Adrenal gland (tissue), 12 donors: Measurements from ENCODE around the gene SERINC2. TPM values are rescaled to one million over a fixed set of nuclear protein-coding genes. Genes with fewer than 3 reads are reported as not detected.

ENCODE experiments used
- DNase-seq, 7 donors: peaks; one replicate each; pipeline ENCODE4 v3.0.0-alpha.2; 2019 to 2020
- H3K27ac ChIP-seq, 5 donors: fragments of 200-600 bp; sonication (generic) in 4 of 5; 1 replicate in 3 of 5; 2 replicates in 2 of 5; pipeline versions ENCODE4 v1.5.1 to v1.8.0; 2016 to 2020; ENCODE audit warnings: mild to moderate bottlenecking in 1 of 5
- H3K27me3 ChIP-seq: fragments of 200-600 bp; 2 replicates; pipeline ENCODE4 v1.8.0; 2021
- H3K36me3 ChIP-seq, 2 donors: fragments of 200-600 bp; replicated peaks in 1 of 2; 1 replicate in 1 of 2; 2 replicates in 1 of 2; pipeline versions ENCODE4 v1.5.1 to v1.8.0; 2018 to 2022
- H3K4me1 ChIP-seq, 2 donors: fragments of 200-600 bp; replicated peaks in 1 of 2; 1 replicate in 1 of 2; 2 replicates in 1 of 2; pipeline versions ENCODE4 v1.5.1 to v1.8.0; 2018 to 2021
- H3K4me3 ChIP-seq, 4 donors: fragments of 200-600 bp; sonication (generic) in 3 of 4; one replicate each; pipeline ENCODE4 v1.5.1; 2016 to 2018
- H3K9me3 ChIP-seq, 3 donors: fragments of 200-600 bp; sonication (generic) in 1 of 3; replicated peaks in 1 of 3; 1 replicate in 2 of 3; 2 replicates in 1 of 3; pipeline versions ENCODE4 v1.5.1 to v1.8.0; 2016 to 2021
- CTCF ChIP-seq, 6 experiments: fragments of 450-650 bp in 4 of 6; fragments of 200-600 bp in 2 of 6; sonication (generic) in 1 of 6; IDR thresholded peaks; 1 replicate in 5 of 6; 2 replicates in 1 of 6; pipeline versions ENCODE4 v1.5.1 to v1.8.0; 2016 to 2021; ENCODE audit warnings: antibody characterized with exemption in 6 of 6, mild to moderate bottlenecking in 2 of 6, moderate library complexity in 1 of 6
- POLR2A ChIP-seq, 2 donors: fragments of 450-650 bp; IDR thresholded peaks; one replicate each; pipeline ENCODE4 v1.6.1; 2017; ENCODE audit warnings: antibody characterized with exemption in 2 of 2, mild to moderate bottlenecking in 2 of 2, moderate library complexity in 1 of 2
- WGBS, 4 donors: extraction: QIAGEN DNeasy Blood & Tissue Kit in 2 of 4; methylation state at CpG; one replicate each; pipeline versions ENCODE4 v1.1.5 to v1.1.7; 2013 to 2017; 5-methylcytosine and 5-hydroxymethylcytosine counted together
- intact Hi-C, 2 donors: fragments of 100-400 bp; cut with DNase I; formaldehyde crosslinking; loops; one replicate each; pipeline versions ENCODE4 v1.14.1 to v1.15.0; 2022 to 2023
- polyA plus RNA-seq, 3 donors: library from polyadenylated mRNA; stranded (reverse); fragments of 200-250 nt in 2 of 3; fragments of 350-450 nt in 1 of 3; fragmentation: Illumina TruSeq in 1 of 3; extraction: RNeasy Lipid Tissue Mini Kit (QIAGEN cat#74804) in 1 of 3; gene quantifications; one replicate each; pipeline ENCODE4 v1.2.3, GENCODE V29; 2013 to 2014
- total RNA-seq, 9 donors: library from RNA; depleted of rRNA in 4 of 9; stranded (reverse); fragments of >200 nt in 4 of 9; fragments of 120-200 nt in 1 of 9; fragmentation: NEBNext Ultra II Directional in 1 of 9; extraction: Animal tissue kit (Norgen Biotek cat#: 25700) in 1 of 9; gene quantifications; one replicate each; pipeline versions ENCODE4 v1.1.0 to v1.2.4, GENCODE V29; 2013 to 2023
- donor health status: healthy with polysubstance abuse.
- donor health status: Bipolar disorder and iron deficiency.
- donor health status: DM: yes; HTN: yes; CAD: no.
- donor health status: DM: no; HTN: no; CAD: no.
- donor health status: DM: no; HTN: no; CAD: no.
- donor health status: DM: yes; HTN: yes; CAD: no.

SERINC2 gene
- total and polyA plus RNA-seq, 12 donors = 0.94 to 35.8 (median 19.2) TPM

GRCh38 chr1:31425301-31426081 lies 12.5 kb downstream of the SERINC2 start:
- TF ChIP-seq POLR2A (IDR thresholded peaks at IDR 0.05) (no peak), CTCF (IDR thresholded peaks at IDR 0.05) (no peak)
- no peaks in the 10 kb centered on the region for H3K27me3 ChIP-seq
- H3K9me3 ChIP-seq = no peaks in the 10 kb centered on the region
- no peak overlapping the region for H3K4me3 ChIP-seq
- no peaks in the 10 kb centered on the region for H3K36me3 ChIP-seq
- 76 to 86% (median 79%) methylated on average over 19 to 28 of the region's 28 CpGs for WGBS, 4 donors
- intact Hi-C loops = loop anchor here (2.0 to 10.0 kb wide), 2 partner anchors 31 to 119 kb away; no protein-coding TSS in a partner anchor
- no peak overlapping the region for H3K27ac ChIP-seq
- DNase-seq = no peak
- no peaks in the 10 kb centered on the region for H3K4me1 ChIP-seq

GRCh38 chr1:31426249-31426922 lies 13.4 kb downstream of the SERINC2 start:
- intact Hi-C loops = loop anchor here in 1 of 2 donors (10.0 kb wide), 1 partner anchor 118 kb away; no protein-coding TSS in a partner anchor
- Histone ChIP-seq H3K27ac (no peak overlapping the region), H3K9me3 (no peaks in the 10 kb centered on the region), H3K4me3 (no peak overlapping the region), H3K27me3 (no peaks in the 10 kb centered on the region), H3K4me1 (no peaks in the 10 kb centered on the region), H3K36me3 (no peaks in the 10 kb centered on the region)
- WGBS, 4 donors = 81 to 88% (median 84%) methylated on average over 13 to 14 of the region's 14 CpGs
- DNase-seq = peak in 1 of 7 donors; percentile 13
- TF ChIP-seq POLR2A (IDR thresholded peaks at IDR 0.05) (no peak), CTCF (IDR thresholded peaks at IDR 0.05) (no peak)

GRCh38 chr1:31427322-31427721 lies 14.3 kb downstream of the SERINC2 start:
- Histone ChIP-seq H3K9me3 (no peaks in the 10 kb centered on the region), H3K4me1 (no peaks in the 10 kb centered on the region)
- 90 to 100% (median 95%) methylated on average over 4 of the region's 4 CpGs for WGBS, 4 donors

More at GRCh38 chr1:31427322-31427721, 14.3 kb downstream of the SERINC2 start:
- intact Hi-C loops = loop anchor here in 1 of 2 donors (10.0 kb wide), 1 partner anchor 117 kb away; no protein-coding TSS in a partner anchor
- no peak overlapping the region for H3K4me3 ChIP-seq
- no peaks in the 10 kb centered on the region for H3K36me3 ChIP-seq
- peak in 1 of 7 donors; percentile 4 for DNase-seq
- TF ChIP-seq POLR2A (IDR thresholded peaks at IDR 0.05) = no peak
- TF ChIP-seq CTCF (IDR thresholded peaks at IDR 0.05) = no peak
- no peak overlapping the region for H3K27ac ChIP-seq
- H3K27me3 ChIP-seq = no peaks in the 10 kb centered on the region
